ENCODE data around the gene DYSF.

DYSF gene

DNA sequence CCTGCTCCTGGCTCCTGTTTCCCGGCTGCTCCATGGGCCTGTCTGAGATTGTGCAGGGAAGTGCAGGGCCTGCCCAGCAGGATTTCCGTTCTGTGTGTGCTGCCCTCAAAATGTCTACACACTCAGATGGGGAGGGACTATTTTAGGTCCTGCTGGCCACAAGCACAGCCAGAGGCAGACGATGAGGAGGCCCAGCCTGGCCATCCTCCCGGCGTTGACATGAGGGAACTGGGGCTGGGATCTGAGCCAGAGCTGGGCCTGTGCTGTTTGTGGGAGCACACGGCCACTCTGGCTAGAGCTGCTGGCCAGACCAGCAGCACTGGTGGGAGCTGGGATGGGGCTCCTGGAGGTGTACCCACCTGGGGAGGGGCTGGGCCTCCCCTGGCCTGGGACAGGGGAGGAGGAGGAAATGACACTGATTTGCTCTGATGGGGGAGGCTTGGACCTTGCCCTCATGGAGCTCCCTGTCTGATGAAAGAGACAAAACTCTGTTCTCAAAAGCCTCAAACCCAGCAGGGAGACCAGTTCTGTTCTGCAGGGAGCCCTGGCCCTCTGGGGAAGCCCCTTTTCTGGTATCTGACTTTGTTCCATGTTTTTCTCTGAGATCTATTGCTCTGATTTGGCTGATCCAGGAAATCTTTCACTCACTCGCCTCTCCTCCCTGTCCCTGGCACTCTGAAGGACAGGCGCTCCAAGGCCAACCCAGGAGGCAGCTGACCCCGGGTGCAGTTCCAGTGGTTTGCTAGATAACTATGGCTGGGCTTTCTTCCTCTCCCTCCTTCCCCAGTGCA is 161.8 kb downstream of the DYSF start:
- DNase-seq (ENCODE audit: low read depth), result no peak

DNA sequence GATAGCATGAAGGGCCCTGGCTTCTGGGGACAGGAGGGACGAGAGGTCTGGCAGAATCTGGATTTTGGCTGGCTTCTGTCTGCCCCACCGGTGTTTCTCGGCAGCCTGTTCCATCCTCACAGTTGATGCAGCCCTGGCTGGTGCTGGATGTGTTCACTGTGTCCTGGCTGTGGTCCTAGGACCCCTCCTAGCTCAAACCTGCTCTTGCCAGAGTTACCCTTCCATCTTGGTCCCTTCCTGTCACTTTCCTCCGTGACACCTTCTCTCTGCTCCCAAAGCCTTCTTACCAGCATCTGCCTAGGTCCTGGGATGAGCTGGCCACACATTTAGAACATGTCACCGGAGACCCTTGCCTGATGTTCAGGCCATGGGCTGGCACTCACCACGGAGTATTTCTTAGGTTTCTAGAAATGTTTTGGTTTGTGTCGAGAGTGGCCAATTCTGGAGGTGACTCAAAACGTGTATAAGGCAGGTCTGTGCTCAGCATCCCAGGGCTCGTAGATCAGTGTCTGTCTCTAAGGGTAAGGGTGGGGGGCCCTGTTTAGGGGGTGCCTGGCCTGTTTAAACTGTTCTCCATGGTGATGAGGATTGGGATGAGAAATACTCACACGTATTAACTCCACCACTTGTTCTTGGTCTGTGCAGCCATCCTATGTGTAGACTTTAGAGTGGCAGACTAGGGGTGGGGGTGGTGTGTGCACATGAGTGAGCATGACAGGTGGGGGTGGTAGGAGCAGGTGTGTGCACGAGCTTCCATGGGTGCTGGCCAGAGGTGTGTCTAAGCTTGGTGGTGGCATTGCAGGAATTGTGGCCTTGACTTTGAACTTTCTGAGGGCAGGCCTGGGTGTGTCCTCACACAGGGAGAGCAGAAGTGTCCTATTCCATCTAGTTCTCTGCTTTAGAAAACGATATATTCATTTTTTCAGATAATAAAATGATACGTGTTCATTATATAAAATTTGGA is 162.7 kb downstream of the DYSF start:
- no peak for DNase-seq (ENCODE audit: low read depth)

DNA sequence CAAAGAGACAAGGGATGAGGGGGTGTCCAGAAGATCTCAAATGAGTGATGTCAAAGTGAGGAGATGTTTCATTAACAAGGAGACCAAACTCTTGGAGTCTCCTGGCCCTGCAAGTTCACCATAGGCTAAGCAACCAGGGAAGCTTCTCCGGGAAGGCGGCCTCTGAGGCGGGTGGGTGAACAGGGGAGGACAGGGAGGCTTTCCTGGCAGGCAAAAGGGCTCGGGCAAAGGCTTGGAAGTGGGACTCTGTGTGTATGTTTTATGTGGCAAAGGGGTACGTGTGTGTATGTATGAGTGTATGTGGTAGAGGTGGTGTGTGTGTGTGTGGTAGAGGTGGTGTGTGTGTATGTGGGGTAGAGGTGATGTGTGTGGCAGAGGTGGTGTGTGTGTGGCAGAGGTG is 163.9 kb downstream of the DYSF start:
- no peak for DNase-seq (ENCODE audit: low read depth)

DNA sequence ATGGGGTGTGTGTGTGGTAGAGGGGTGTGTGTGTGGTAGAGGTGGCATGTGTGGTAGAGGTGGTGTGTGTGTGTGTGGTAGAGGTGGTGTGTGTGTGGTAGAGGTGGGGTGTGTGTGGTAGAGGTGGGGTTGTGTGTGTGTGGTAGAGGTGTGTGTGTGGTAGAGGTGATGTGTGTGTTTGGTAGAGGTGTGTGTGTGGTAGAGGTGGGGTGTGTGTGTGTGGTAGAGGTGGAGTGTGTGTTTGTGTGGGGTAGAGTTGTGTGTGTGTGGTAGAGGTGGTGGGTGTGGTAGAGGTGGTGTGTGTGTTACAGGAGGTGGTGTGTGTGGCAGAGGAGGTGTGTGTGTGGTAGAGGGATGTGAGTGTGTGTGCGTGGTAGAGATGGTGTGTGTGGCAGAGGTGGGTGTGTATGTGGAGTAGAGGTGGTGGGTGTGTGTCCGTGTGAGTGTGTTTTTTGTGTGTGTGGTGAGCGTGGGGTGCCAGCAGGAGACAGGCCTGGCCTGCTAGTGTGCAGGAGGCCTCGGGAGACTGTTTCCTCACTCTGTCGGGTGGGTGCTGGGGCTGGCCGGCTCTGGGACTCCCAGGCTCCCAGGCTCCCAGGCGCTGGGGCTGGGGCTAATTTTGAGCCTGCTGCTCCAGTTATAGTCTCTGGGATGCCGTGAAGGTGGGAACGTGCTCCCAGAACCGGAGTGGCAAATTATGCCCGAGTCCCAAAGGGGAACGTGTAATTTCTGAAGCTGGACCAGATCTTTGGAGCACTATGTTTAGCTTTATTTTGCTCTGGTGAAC is 165.2 kb downstream of the DYSF start:
- DNase-seq (ENCODE audit: low read depth), result no peak

DNA sequence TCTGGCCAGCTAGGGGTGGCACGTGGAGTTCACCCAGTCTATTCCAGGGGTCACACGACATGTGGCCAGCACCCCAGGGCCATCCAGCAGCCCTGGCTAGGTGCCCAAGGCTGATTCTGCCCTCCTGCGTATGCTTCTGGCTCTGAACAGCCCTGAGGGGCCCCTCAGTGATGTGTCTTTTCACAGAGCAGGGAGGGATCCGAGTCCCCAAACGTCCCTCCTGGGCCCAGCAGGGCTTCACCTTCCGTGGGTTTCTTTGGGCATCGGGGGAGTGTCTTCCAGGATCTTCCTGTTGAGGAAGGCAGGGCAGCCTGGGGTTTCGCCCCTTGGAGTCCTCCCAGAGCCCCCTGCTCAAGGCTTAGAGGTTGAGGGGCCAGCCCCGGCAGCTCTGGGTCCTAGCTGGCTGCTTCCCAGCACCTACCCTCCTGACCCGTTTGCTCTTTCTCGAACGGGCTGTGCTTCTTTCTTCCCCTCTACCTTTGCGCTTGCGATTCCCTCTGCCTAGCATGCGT is 165.9 kb downstream of the DYSF start:
- no peak for DNase-seq (ENCODE audit: low read depth)

DNA sequence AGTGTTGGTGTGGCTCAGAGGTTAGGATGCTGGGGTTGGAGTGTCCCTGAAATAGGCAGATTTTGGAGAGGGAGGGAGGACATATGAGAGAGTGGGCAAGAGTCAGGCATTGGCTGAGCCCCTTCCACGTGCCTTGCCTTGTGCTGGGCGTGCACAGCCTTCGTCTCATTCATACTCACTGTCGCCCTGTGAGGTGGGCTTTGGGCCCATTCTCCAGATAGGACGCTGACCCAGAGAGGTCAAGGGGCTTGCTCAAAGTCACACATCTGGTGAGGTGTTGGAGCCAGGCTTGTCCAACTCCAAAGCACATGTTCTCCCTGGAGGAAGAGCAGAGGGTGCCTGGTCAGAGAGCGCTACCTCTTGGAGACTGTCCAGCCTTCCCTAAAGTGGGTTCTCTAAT is 166.8 kb downstream of the DYSF start:
- DNase-seq (ENCODE audit: low read depth), result no peak

DNA sequence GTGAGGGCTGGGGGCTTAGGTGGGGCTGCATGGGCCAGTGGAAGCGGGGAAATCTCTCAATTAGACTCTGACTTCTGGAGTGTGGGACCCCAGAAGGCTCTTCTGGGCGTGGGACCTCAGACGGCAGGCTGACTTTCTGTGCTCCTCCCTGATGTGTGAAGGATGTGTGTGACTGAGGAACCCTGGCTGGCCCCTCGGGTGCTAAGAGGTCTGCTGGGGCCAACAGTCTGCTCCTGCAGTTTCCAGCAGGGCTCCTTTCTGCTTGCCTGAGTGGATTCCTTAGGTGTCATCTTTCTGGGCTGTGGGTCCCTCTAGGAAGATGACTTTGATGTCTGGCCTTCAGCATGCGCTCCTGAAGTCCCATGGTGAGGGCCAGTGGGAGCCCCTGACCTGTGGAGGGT is 167.5 kb downstream of the DYSF start:
- no peak for DNase-seq (ENCODE audit: low read depth)

DNA sequence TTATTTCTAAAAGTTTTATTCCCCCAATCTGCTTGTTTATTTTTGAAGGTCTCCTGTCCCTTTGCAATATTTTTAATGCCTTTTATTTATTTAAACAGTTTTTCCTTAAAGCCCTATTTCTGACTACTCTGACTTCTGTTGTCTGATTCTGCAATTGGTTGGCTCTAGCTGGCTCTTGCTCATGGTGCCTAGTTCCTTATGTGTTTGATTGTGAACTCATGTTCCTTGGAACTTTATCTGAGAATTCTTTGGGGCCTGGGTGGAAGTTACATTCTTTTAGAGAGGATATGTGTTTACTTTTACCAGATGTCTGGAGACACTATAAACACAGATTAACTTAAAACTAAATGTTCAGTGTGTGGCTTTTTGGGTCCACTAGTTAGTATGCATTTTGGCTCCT is 175.9 kb downstream of the DYSF start:
- DNase-seq (ENCODE audit: low read depth), result no peak

DNA sequence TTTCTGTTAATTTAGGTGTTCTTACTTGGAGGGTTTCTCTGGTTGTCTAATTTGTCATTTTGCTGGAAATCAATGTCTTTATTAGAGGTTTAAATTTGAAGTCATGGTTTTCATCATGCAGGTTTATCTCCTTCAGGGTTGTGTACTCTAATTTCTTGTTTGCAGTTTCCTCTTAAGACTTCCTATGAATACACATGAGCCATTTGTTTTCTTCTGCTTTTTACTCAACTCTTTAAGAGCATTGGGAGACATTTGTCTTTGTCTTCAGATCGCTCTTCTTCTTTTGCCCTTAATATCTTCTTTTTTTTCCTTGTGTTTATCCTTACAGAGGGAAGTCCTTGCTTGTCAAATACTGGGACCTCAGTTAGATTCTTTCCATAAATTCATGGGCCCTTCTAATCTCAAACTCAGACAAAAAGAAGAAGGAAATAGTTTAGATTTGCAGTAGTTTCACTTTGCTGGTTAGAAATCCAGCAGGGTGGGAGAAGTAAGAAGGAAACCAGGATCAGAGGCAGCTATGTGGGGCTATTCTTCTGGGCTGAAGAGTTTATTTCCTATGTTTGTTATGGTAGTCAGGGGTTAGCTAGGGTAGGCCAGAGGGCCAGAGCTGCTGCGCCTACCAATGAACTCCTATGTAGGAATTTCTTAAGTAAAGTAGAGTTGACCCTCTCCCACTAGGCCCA is 176.6 kb downstream of the DYSF start:
- DNase-seq (ENCODE audit: low read depth), result no peak

DNA sequence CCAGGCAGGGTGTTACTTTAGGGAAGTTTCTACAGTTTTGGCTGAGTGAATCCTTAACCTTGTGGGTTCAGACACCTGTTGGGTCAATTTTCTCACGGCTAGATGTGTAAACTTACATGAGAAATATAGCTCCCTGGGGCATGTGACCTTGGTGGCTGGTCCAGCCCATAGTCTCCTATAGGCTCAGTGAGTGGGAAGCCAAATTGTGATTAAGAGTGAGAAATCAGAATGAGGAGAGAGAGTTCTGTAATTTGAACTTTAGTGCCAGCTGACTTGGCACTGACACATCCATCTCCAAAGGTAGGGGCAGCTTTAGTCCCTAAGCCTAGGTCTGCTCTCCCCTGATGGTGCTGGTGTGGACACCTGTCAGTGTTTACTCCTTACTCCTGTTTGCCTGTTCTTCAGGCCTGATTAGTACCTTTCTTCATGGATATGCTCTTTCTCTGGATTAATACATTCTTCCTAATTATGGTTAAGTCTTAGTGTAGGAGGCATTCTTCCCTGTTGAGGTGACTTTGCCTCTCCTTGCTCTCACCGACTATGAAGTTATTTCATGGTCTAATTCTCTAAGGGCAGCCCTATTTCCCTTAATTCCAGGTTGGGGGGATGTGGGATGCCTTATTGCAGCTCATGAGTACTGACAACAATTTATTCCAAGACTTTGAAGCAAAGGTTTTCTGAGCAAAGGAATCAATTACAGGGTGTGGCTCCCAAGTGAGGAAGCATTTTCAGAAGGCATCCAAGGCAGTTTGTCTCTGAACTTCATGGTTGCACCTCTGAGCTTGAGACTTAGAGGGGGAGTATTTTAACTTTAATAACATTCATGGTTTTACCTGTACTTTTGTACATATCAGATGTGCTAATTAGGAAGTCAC is 177.3 kb downstream of the DYSF start:
- DNase-seq (ENCODE audit: low read depth), result no peak

DNA sequence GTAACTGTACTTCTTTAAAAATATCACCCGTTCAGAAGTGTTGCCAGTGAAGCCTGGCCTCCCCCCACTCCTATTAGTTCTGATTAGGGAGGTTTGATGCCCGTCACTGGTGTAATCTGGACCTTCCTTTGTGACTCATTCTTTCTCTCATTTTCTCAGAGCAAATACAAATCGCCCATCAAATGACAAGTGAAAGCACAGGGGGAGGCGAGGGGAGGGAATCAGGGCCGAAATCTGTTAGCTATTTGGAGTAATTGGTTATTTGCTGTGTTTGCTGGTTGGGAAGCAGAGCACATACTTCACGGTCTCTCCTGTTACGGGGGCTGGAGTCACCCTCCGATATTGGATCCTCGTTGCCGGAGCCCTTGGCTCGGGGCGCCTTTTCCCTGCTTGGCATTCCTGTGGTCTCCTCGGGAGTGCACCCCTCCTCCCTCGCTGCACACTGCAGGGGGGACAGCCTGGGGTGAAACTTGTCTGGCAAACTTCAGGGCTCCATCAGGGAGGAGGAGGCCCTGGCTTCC is 178.1 kb downstream of the DYSF start:
- DNase-seq (ENCODE audit: low read depth), result no peak

DNA sequence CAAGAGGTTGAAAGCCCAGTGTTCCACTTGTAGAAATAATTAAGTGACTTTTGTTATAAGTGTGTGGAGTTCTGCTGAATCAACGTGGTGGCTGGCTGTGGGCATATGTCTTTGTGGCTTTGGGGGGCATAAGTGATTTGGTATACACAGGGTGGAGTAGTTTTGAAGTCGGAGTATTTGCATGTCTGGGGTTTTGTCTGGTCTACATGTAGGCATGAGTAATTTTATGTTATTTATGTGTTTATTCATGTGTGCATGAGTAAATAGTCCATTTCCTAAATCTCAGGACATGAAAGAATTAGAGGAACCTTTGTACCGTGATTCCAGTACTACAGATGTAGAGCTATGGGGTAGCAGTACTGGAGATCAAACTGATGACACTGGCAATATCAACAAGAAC is 179.7 kb downstream of the DYSF start:
- no peak for DNase-seq (ENCODE audit: low read depth)

DNA sequence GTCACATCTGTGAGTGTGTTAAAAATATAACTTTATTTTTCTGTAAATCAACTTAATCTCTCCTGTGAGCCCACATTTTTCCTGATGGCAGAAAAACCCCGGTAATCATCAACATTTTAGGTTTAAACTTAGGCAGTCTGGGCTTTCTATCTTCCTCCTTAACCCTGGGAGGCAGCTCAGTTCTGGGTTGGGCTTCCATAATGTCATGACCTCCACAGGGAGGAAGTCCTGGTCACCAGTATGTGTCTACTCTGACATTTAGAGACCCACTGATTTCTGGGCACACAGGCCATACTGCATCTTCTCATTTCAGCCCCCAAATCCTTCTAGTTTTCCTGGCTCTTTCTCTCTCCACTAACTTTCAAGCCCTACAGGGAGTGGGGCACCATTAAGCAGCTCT is 181.2 kb downstream of the DYSF start:
- DNase-seq (ENCODE audit: low read depth), result no peak

DNA sequence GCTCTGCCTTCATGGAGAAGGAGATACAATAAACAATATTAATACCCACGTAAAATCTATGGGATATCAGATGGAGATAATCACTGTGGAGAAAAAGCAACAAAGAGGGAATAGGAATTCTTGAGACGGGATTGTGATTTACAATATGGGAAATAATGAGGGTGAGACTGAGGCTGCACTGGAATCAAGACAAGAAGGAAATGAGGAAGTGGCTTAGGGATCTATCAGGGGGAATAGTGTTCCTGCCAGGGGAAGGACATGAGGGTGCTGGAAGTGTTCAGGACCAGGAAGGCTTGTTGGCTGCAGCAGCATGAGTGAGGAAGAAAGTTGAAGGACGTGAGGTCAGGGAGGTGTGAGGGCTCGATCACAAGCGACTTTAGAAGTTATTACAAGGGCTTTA is 182.4 kb downstream of the DYSF start:
- DNase-seq (ENCODE audit: low read depth), result no peak

DNA sequence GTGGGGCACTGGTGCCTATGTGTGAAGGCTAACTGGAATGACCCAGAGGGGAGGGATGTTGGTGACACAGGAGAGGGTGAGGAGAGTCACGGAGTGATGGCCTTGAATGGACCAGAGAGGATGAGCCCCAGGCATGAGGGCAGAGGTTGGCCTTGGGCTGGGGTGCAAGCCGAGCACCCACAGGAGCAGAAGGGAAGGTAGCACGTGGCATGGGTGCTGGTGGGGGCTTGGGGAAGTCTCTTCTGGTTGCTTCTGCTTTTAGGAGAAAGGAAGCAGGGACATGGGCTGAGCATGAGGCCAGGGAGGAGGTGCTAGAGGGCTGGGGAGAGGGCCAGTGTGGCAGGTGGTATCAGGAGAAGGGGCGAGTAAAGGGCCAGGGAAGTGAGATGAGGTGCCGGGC is 183.8 kb downstream of the DYSF start:
- DNase-seq (ENCODE audit: low read depth), result no peak

DNA sequence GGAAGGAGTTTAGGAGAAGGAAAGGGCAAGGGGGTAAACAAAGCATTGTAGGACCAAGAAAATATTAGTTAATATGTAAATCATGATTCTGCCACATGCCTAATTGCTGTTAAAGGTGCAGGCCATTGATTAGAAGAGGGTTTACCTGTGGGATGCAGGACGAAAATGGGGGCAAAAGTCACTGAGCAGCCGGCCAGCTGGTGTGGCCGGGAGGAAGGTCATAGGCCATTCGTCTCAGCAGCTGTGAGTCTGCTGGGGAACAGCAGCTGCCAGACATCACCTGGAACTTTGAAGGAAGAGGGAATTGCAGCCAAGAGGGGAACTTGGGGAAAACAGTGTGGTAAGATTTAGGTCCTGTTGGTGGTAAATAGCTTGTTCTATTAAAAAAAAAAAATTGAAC is 184.4 kb downstream of the DYSF start:
- DNase-seq (ENCODE audit: low read depth), result no peak

DNA sequence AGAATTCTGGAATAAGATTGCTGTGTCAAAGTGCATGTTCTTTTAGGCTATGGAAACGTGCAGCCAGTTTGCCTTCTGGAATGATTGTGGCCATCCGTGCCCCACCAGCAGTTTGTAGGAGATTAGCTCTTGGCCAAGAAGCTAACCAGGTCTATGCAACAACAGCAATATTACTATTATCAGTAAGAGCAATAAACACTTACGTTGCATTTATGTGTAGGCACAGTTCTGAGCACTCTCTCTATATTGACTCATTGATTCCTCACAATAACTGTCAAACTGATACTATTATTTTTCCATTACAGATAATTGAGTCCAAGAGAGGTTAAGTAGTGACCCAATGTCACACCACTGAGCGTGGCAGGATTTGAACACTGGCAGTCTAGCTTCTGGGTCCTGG is 186.4 kb downstream of the DYSF start:
- no peak for DNase-seq (ENCODE audit: low read depth)

DNA sequence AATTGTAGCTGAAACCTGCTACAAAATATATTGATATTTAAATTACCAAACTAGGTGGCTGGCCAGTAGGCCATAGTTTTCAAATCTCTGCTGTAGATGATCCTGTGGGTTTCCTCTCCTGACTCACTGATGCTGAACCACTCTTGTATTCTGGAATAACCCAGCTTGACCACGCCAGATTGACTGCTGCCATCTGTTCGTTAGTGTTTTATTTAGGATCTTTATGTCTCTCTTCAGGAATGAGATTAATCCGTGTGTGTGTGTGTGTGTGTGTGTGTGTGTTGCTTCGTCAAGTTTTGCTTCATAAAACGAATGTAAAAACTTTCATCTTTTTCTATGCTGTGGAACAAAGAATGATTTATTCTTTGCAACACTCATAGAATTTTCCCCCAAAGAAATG is 187.1 kb downstream of the DYSF start:
- DNase-seq (ENCODE audit: low read depth), result no peak

DNA sequence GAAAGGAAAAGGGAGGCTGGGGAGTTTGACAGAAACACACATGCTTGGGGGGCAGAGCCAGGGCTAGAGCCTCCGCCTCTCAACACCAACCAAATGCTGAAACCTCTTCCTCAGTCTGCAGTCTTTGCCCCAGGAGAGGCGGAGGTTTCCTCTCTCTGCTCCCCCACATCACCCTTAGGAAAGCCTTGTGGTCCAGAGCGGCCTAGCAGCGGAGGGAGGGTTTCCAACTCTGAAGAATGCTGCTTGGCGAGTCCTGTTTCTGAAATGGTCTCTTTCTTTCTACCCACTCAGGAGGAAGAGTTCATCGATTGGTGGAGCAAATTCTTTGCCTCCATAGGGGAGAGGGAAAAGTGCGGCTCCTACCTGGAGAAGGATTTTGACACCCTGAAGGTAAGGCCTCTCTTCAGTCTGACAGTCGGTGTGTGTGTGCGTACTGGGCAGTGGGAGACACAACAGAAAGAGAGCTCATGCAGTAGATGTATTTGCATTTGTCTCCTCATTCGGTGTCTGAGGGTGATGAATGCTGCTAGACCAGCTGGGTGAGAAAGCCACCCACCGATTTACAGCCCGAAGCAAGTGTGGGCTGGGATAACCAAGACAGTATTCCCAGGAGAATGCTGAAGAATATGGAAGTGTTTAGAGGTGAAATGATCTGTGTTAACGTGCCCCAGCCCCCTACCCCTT is 190.5 kb downstream of the DYSF start:
- no peak for DNase-seq (ENCODE audit: low read depth)

DNA sequence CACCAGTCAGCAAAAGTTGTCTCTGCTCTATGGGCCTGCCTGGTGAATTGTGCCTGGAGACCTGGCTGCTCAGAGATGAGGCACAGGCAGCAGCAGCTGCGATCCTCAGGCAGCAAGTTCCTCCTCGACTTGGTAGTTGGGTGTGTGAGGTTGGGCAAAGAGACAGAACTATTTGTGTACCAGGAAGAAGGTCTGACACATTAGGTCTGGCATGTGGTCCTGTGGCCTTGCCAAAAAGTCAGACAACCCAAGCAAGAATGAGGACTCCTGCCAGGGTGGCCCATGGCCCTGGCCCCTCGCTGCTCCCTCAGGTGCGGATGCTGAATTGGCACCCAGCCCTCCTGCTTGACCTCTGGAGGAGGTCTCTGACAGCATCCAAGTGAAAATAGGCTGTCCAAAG is 192.7 kb downstream of the DYSF start:
- DNase-seq (ENCODE audit: low read depth), result no peak

All from activated T-helper 1 cell treated with Interleukin-2 at 50 U/mL for 16 hours (primary cell).